HK-2 (cell line): ENCODE results near the gene CGNL1.

Experiments used
- DNase-seq: peaks from one replicate; pipeline ENCODE4 v3.0.0-alpha.2; 2018; ENCODE audit not compliant: unreplicated experiment

CGNL1 gene

DNA sequence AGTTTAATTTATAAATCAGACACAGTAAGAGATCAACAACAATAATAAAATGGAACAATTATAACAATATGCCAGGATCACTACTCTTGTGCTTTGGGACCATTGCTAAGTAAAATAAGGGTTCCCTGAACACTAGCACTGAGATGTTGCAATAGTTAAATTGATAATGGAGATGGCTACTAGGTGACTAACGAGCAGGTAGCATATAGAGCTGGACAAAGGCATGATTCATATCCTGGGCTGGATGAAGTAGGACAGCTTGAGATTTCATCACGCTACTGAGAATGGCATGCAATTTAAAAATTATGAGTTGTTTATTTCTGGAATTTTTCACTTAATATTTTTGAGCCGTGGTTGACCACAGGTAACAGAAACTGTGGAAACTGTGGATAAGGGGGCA is 194.7 kb downstream of the CGNL1 start:
- no peak for DNase-seq

DNA sequence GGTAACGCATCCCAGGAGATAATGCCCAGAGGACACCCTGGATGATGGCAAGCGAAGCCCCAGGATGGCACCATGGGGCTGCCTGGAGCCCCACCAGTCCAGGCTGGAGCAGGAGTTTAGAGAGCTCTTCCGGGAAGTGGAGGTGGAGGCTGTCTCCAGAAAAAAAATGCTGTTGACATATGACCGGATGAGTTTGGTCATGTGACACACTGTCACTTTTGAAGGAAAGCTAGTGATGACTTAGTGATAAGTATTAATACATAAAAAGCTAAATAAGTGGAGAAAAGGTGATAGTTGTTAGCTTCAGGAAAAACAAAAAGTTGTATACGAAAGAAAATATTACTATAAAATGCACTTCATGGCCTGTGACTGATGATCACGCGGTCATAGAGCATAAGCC is 195.4 kb downstream of the CGNL1 start:
- DNase-seq, result no peak

DNA sequence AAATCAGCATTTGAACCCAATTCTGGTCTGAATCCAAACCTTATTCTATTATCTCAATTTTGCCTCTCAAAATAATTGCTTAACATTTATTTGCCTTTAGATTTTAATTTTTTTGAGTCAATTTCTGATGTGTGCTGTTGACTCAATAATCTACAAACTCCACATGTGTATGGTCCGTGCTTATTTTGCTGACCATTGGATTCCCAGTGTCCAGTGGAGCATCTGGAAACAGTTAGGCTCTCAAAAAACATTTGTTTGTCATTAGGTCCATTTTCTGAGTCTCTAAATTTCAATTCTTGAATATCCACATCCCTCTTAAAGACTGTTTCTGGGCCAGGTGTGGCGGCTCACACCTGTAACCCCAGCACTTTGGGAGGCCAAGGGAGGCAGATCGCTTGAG is 196.2 kb downstream of the CGNL1 start:
- no peak for DNase-seq

GRCh38 chr15:57573151-57573550 is 196.8 kb downstream of the CGNL1 start:
- DNase-seq, result no peak

DNA sequence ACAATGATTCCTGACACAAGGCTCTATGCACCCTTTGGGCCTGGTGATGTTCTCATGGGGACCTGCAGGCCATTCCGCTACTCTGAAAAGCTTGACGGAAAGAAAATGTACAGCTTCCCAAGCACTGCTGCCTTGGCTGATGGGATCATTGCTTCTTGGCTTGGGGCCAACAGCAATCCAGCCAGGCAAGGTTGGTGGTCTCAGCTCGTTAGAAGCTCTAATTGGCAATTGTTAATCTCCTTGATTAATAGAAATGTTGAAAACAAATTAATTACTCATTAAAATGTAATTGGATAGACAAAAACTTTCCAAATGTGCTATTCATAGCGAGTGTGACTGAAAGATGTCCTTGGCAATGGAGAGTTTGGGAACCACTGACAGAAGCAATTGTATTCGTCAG is 199.1 kb downstream of the CGNL1 start:
- no peak for DNase-seq

- DNase-seq, result no peak
Observed at GRCh38 chr15:57578288-57578900, 202.1 kb downstream of the CGNL1 start.

GRCh38 chr15:57580428-57580827 is 204.1 kb downstream of the CGNL1 start:
- DNase-seq, result no peak

GRCh38 chr15:57580866-57581265 is 204.6 kb downstream of the CGNL1 start:
- DNase-seq, result no peak

- DNase-seq, result no peak
Observed at GRCh38 chr15:57582090-57582489, 205.8 kb downstream of the CGNL1 start.

DNA sequence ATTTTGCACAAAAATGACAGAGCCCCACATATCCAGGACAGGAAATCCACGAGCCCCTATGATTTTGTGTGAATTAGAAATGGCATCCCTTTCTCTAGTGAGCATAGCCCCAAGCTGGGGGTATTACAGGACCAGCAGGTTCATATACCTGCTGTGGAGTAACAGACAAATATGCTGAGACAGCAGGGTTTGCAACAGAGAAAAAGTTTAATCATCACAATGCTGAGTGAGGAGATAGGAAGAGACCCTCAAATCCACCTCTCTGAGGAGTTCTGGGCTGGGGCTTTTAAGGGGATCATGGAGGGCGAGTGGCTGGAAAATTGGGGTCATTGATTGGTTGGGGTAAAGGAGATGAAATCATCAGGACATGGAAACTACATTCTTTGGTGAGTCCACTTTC is 207.0 kb downstream of the CGNL1 start:
- no peak for DNase-seq

DNA sequence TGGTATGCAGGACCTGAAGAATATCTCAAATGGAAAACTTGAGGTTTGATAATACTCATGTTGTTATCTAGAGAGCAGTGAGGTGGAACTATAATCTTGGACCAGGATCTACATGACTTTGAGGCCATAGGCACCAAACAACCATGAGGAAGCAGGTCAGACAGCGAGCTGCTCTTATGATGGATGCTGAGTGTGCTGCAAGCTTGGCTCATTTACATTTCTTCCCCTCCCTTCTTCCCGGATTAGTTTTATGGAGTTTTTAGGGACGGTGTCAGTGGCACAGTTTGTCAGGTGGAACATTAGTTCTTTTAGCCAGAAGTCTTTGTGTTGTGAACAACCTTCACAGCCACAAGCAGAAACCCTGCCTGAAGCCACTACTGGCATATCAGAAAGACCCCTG is 207.4 kb downstream of the CGNL1 start:
- DNase-seq, result no peak

DNA sequence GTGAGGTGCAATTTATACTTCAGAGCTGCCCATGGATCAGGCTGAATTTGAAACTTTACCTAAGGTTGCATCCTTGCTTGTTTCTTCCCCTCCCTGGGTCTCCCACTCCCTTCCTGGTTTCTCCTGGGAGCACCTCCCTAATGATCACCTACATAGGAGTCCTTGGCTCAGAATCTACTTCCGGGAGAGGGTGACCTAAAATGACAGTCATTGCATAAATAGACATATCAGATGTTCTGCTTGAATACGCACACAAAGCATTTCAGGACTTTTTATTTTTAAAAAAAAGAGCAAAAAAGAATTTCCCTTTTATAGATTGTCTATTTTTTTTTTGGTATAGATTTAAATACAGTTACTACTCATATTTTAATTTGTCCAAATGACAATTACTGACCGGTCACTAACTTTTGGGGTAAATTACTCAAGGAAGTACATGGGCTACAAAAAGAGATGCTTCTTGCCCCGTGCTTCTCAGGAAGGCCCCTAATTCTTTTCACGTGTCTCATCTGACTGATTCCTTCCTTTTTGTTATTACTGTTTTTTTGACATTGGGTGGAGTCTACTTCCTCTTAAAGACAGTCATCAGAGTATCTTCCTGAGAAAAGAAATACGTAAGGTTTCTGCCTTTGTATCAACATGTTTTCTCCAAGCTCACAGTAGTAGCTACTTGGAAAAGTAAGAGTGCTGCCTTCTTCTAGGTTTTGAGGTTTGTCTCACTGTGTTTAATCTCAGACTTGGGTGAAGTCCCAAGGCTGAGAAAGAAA is 210.5 kb downstream of the CGNL1 start:
- DNase-seq, result no peak

DNA sequence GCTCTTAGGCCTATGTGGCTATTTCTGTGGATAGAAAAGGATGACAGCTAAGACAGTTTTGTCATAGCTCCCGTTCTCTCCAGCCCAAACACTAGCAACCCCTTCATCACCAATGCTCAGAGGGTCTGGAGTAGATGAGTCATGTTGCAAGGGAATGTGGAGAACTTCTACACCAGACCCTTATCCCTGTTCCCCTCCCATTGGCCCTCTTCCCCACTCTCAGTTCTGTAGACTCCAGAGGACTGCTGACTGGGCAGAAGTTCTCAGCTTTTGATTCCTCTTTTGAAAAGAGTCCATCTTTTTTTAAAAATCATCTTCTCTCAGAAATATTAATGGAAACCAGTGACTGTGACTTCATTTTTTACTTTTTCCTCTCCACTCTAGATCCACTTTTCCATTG is 213.0 kb downstream of the CGNL1 start:
- no peak for DNase-seq

DNA sequence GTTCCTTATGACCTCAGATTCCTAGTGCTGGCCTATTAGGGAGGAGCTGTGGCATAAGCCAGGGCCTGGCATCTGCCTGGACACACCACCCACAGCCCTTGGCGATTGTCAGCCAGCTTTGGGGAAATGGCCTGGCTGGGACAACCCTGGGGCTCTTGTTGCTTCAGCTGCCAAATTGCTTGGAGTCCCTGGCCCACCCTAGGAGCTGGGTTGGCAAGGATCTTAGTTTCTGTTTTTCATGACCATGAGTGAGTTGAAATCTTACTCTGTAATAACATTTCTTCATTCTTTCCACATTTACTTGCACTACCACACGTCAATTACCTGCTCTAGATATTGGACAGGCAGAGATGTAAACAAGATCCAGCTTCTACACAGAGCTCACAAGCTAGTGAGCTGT is 213.4 kb downstream of the CGNL1 start:
- no peak for DNase-seq

- no peak for DNase-seq
Observed at GRCh38 chr15:57591237-57591821, 215.0 kb downstream of the CGNL1 start.

GRCh38 chr15:57591822-57592367 is 215.6 kb downstream of the CGNL1 start, which contains the start of gene MYZAP:
Gene MYZAP (plus strand): TSS chr15:57591904. CDS start chr15:57592035, 131 bp downstream.
- no peak for DNase-seq

DNA sequence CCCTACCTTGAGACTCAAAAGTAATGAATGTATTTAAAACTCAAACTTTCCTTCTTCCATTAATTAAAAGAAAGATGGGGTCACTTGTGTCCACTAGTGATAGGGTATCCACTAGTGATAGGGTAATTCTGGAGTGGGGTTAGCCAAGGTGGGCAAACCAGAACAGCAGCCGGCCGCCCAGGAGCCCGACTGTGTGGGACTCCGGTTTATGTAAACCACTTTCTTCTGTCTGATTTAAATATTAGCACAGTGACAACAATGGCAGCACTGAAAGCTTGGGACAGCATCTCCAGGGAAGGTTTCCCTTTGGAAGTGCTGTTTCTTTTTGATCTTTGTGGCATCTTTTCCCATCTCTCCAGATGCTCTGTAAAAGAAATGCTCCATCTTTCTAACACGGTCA is 216.1 kb downstream of the CGNL1 start:
- DNase-seq, result no peak

DNA sequence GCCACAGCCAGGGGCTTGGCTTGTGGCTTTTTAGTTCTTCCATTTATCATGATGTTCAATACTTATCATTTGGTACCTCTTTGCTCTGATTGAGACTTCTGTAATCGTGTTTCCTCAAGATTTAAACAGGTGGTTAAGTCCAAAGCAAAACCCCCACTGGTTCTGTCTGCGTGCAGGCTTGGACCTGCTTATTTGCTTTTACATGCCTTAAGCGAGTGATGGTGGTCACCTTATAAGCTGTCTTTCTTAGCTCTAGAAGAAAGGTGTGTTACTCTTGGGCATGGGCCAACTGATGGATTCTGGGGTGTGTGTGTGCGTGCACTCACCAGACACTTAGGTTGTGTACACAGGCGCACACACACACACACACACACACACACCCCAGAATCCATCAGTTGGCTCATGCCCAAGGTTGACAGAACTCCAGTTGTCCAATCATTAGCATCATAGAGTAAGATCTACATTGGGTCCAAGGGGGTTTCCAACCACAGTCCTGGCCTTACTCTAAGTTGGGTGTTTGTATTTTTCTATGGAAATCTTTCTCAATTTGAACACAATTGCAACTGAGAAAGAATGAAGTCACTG is 216.6 kb downstream of the CGNL1 start:
- no peak for DNase-seq

DNA sequence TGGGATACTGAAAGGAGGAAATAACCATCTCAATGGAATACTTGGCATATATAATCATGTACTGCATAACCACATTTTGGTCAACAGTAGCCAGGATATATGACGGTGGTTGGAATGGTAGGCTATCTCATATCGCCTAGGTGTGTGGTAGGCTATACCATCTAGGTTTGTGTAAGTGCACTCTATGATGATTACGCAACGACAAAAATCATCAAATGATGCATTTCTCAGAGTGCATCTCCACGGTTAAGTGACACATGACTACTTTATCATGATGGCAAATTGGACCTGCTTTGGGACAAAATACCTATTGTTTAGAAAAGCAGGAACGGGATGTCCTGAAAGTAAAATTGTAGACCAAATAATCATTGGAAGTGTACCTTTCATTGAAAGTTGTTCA is 218.2 kb downstream of the CGNL1 start:
- no peak for DNase-seq

DNA sequence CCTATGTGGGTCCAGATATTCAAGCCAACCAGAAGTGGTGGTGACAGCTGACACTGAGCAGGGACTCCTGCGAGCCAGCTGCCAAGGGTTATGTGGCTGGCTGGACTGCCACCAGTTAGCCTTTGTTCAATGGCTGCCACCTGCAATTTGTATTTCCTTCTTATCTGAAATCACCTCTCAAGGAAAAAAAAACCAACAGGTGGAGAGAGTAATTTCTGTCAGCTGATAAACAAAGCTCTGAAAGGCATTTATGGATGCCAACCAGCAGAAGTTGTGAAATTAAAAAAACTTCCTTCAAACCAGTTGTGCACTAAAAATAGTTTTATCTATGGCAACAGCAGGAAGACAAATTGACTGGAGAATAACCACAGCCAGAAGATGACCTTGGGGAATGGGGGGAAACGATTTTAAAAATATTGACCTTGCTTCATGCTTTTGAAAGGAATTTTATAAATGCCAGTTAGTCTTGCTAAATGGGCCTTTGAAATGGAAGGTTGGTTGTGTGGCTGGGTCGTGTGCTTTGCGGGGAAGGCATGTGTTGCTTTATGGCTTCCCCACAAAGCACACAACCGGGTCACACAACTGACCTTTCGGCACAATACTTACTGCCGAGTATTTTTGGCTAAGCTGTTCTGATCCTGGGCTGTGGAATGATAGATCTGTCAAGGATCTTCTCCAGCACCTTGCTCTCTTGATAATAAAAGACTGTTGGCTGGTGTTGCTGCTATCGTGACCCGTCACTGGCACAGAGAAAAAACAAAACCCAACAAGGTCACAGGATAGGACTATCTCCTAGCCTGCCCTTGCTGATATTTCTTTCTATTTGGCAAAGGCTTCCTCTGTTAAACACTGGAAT is 218.9 kb downstream of the CGNL1 start:
- no peak for DNase-seq

DNA sequence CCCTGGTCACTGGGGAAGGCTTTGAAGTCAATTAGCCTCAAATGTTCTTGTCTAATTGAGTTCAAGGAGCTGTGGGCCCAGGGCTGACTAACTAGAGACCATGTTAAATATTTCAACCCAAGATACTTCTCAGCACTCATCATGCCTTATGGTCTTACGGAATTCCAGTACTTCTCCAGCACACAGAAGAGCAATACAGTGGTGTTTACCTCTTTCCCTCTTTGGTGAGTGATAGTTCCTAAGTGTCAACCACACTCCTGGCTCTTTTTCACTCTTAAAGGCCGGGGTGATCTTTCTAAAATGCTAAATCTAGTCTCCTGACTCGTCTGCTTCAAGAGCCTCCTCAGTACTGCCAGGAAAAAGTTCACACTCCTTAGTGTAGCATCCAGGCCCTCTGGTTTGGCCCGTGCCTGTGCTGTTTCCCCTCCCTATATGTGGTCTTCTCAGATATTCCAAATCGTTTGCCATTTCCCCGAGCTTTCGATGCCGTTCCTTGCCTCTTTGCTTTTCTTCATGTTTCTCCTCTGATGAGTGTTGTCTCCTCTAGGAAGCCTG is 220.1 kb downstream of the CGNL1 start:
- DNase-seq, result no peak
